Neuronal stem cell (in vitro differentiated cells): ENCODE measurements around the gene UNC5C.

Experiments used
- DNase-seq: peaks from one replicate; pipeline ENCODE4 v3.0.0-alpha.2; 2013; ENCODE audit warnings: low spot score
- H2AFZ ChIP-seq: one replicate; pipeline ENCODE4 v1.6.1; 2013; ENCODE audit warnings: mild to moderate bottlenecking, low read length, inconsistent platforms
- H2AK5ac ChIP-seq: 2 replicates; pipeline ENCODE4 v1.6.1; 2013; ENCODE audit warnings: low read depth, mild to moderate bottlenecking, inconsistent platforms, low read length, moderate library complexity, mixed read lengths
- H2BK120ac ChIP-seq: 2 replicates; pipeline ENCODE4 v1.6.1; 2013; ENCODE audit warnings: low read depth, mild to moderate bottlenecking, inconsistent platforms, low read length, moderate library complexity, mixed read lengths
- H2BK12ac ChIP-seq: one replicate; pipeline ENCODE4 v1.6.1; 2013; ENCODE audit warnings: low read length, inconsistent platforms
- H2BK15ac ChIP-seq: 2 replicates; pipeline ENCODE4 v1.6.1; 2013; ENCODE audit warnings: mild to moderate bottlenecking, low read length, inconsistent platforms, mixed read lengths
- H2BK5ac ChIP-seq: one replicate; pipeline ENCODE4 v1.6.1; 2013; ENCODE audit warnings: inconsistent platforms, mild to moderate bottlenecking, low read length, moderate library complexity
- H3K14ac ChIP-seq: one replicate; pipeline ENCODE4 v1.6.1; 2013; ENCODE audit warnings: low read length, inconsistent platforms
- H3K18ac ChIP-seq: 2 replicates; pipeline ENCODE4 v1.6.1; 2013; ENCODE audit warnings: low read length, inconsistent platforms
- H3K23ac ChIP-seq: 2 replicates; pipeline ENCODE4 v1.6.1; 2013; ENCODE audit warnings: low read depth, mild to moderate bottlenecking, mixed read lengths, low read length, inconsistent platforms; ENCODE audit not compliant: poor library complexity
- H3K27ac ChIP-seq: replicated peaks from 3 replicates; pipeline ENCODE4 v1.5.1; 2013; ENCODE audit warnings: low read length, inconsistent platforms
- H3K27me3 ChIP-seq, 3 experiments: 2 replicates each; pipeline ENCODE4 v1.6.1; 2013; ENCODE audit warnings: low read length in 3 of 3, mild to moderate bottlenecking in 2 of 3, inconsistent platforms in 1 of 3, low read depth in 1 of 3, mixed read lengths in 1 of 3, moderate library complexity in 1 of 3; ENCODE audit not compliant: control insufficient read depth in 3 of 3, insufficient read depth in 3 of 3
- H3K36me3 ChIP-seq, 2 donors: replicated peaks in 1 of 2; 2 replicates each; pipeline ENCODE4 v1.6.1; 2013; ENCODE audit warnings: low read length in 2 of 2; ENCODE audit not compliant: control insufficient read depth in 2 of 2, insufficient read depth in 2 of 2
- H3K4ac ChIP-seq: 2 replicates; pipeline ENCODE4 v1.6.1; 2013; ENCODE audit warnings: inconsistent platforms, mild to moderate bottlenecking, low read length, moderate library complexity
- H3K4me1 ChIP-seq, 2 donors: 1 replicate in 1 of 2; 2 replicates in 1 of 2; pipeline ENCODE4 v1.6.1; 2013; ENCODE audit warnings: low read length in 2 of 2, low read depth in 1 of 2; ENCODE audit not compliant: control insufficient read depth in 2 of 2, insufficient read depth in 1 of 2
- H3K4me2 ChIP-seq: one replicate; pipeline ENCODE4 v1.6.1; 2013; ENCODE audit warnings: mild to moderate bottlenecking, low read length, inconsistent platforms; ENCODE audit not compliant: insufficient read depth, poor library complexity, severe bottlenecking
- H3K4me3 ChIP-seq, 2 donors: 2 replicates each; pipeline ENCODE4 v1.5.1; 2013; ENCODE audit warnings: low read length in 2 of 2, mild to moderate bottlenecking in 2 of 2, inconsistent platforms in 1 of 2, moderate library complexity in 1 of 2
- H3K79me1 ChIP-seq: one replicate; pipeline ENCODE4 v1.6.1; 2013; ENCODE audit warnings: low read depth, mild to moderate bottlenecking, inconsistent platforms, low read length, moderate library complexity
- H3K9ac ChIP-seq: one replicate; pipeline ENCODE4 v1.6.1; 2013; ENCODE audit warnings: mild to moderate bottlenecking, low read depth, low read length, inconsistent platforms; ENCODE audit not compliant: poor library complexity
- H3K9me3 ChIP-seq, 2 donors: replicated peaks in 1 of 2; 2 replicates each; pipeline versions ENCODE3 to v1.6.1; 2013; ENCODE audit warnings: low read length in 2 of 2, mild to moderate bottlenecking in 2 of 2, inconsistent platforms in 1 of 2, low read depth in 1 of 2, mixed read lengths in 1 of 2, moderate library complexity in 1 of 2; ENCODE audit not compliant: control insufficient read depth in 2 of 2, insufficient read depth in 1 of 2
- H4K8ac ChIP-seq: one replicate; pipeline ENCODE4 v1.6.1; 2013; ENCODE audit warnings: low read depth, mild to moderate bottlenecking, inconsistent platforms, low read length, moderate library complexity
- H4K91ac ChIP-seq: one replicate; pipeline ENCODE4 v1.6.1; 2013; ENCODE audit warnings: low read length, low read depth, mild to moderate bottlenecking, inconsistent platforms; ENCODE audit not compliant: poor library complexity
- WGBS, 2 donors: extraction: QIAGEN DNeasy Blood & Tissue Kit; methylation state at CpG; one replicate each; pipeline ENCODE4 v1.1.7; 2013; ENCODE audit warnings: missing lambda C conversion rate in 2 of 2, mixed read lengths in 1 of 2; ENCODE audit not compliant: insufficient read length in 2 of 2, insufficient replicate concordance in 1 of 2; ENCODE audit errors: extremely low coverage in 2 of 2; 5-methylcytosine and 5-hydroxymethylcytosine counted together

UNC5C gene

GRCh38 chr4:95272797-95273196, 276.0 kb downstream of the UNC5C start:
- Histone ChIP-seq H2BK15ac (no peak overlapping the region), H4K8ac (no peak overlapping the region), H2AK5ac (no peak overlapping the region), H3K4me2 (no peak overlapping the region), H2BK5ac (no peak overlapping the region), H3K36me3 (no peaks in the 10 kb centered on the region), H2AFZ (no peak overlapping the region), H3K9ac (no peak overlapping the region), H3K79me1 (no peaks in the 10 kb centered on the region), H3K14ac (no peak overlapping the region), H3K27ac (no peak overlapping the region), H2BK12ac (no peak overlapping the region), H3K4me3 (no peak overlapping the region), H3K4ac (no peak overlapping the region), H4K91ac (no peak overlapping the region), H2BK120ac (no peak overlapping the region), H3K9me3 (no peaks in the 10 kb centered on the region), H3K18ac (no peak overlapping the region), H3K23ac (no peak overlapping the region), H3K27me3 (no peaks in the 10 kb centered on the region), H3K4me1 (no peaks in the 10 kb centered on the region)
- DNase-seq, result no peak
- WGBS, 2 donors, result no CpG with 5 or more reads among the region's 3 CpGs

GRCh38 chr4:95272036-95272435, 276.7 kb downstream of the UNC5C start:
- Histone ChIP-seq H3K4ac (no peak overlapping the region), H3K18ac (no peak overlapping the region), H2AFZ (no peak overlapping the region), H3K36me3 (no peaks in the 10 kb centered on the region), H3K79me1 (no peaks in the 10 kb centered on the region), H3K9ac (no peak overlapping the region), H3K14ac (no peak overlapping the region), H2BK15ac (no peak overlapping the region), H2BK5ac (no peak overlapping the region), H2BK12ac (no peak overlapping the region), H3K27ac (no peak overlapping the region), H3K27me3 (no peaks in the 10 kb centered on the region), H4K91ac (no peak overlapping the region), H3K9me3 (no peaks in the 10 kb centered on the region), H3K23ac (no peak overlapping the region), H4K8ac (no peak overlapping the region), H2BK120ac (no peak overlapping the region), H3K4me1 (no peaks in the 10 kb centered on the region), H2AK5ac (no peak overlapping the region), H3K4me3 (no peak overlapping the region), H3K4me2 (no peak overlapping the region)
- no CpG with 5 or more reads among the region's 3 CpGs for WGBS, 2 donors
- DNase-seq, result no peak

DNA sequence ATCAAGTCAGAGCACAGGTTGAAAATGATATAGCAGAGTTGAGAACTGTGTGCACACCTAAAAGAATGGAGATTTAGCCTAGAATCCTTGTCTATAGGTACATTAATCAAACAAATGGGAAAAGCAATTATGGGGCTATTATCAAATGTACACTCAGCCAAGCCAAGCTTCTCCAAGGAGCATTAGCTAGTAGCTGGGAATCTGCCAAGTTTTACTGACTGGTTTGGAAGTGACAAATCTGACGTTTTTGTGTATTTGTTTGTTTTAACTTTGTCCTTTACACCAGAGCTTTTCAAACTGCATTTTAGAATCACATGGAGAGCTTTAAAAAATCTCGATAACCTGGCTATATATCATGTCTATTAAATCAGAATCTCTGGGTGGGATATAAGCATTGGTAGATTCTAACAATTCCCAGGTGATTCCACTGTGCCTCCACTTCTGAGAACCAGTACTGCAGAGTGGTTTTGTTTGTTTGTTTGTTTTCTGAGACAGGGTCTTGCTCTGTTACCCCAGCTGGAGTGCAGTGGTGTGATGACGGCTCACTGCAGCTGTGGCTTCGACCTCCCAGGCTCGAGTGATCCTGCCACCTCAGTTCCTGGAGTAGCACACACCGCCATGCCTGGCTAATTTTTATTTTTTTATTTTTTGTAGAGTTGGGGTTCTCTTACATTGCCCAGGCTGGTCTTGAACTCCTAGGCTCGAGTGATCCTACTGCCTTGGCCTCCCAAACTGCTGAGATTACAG, 279.8 kb downstream of the UNC5C start:
- no peak overlapping the region for H4K8ac ChIP-seq
- no peak overlapping the region for H3K4ac ChIP-seq
- H3K18ac ChIP-seq, result no peak overlapping the region
- H3K79me1 ChIP-seq, result no peaks in the 10 kb centered on the region
- no peaks in the 10 kb centered on the region for H3K36me3 ChIP-seq
- DNase-seq, result no peak
- peaks cover 0 to 2% of the 10 kb centered on the region in 2 donors for H3K4me1 ChIP-seq
- no peak overlapping the region for H3K9ac ChIP-seq
- H3K27me3 ChIP-seq, result no peaks in the 10 kb centered on the region
- H2BK12ac ChIP-seq, result no peak overlapping the region
- WGBS, 2 donors, result no CpG with 5 or more reads among the region's 7 CpGs
- H2AK5ac ChIP-seq, result no peak overlapping the region
- H3K23ac ChIP-seq, result no peak overlapping the region
- no peak overlapping the region for H4K91ac ChIP-seq
- H3K9me3 ChIP-seq, result no peaks in the 10 kb centered on the region
- H2BK120ac ChIP-seq, result no peak overlapping the region
- H2BK15ac ChIP-seq, result no peak overlapping the region
- no peak overlapping the region for H2AFZ ChIP-seq
- no peak overlapping the region for H3K4me3 ChIP-seq
- no peak overlapping the region for H3K14ac ChIP-seq
- H3K4me2 ChIP-seq, result no peak overlapping the region
- no peak overlapping the region for H3K27ac ChIP-seq
- no peak overlapping the region for H2BK5ac ChIP-seq

DNA sequence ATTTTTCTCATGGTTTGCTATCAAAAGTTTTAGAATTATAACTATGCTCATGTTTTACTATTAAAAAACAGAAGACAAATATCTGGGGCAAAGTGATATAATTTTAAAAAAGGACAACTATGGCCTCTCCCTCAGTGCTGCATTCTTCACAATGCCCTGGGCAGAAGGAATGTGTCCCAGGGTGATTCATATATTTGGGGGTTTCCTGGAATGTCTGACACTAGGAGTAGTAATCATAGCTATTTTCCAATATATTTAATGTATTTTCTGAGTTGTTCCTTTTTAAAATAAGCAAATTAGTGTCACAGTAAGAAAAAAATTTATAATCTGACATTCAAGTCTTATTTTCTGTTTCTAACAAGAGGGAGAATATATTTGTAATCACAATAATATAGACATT, 281.7 kb downstream of the UNC5C start:
- Histone ChIP-seq H3K79me1 (no peaks in the 10 kb centered on the region), H3K9me3 (no peaks in the 10 kb centered on the region), H2BK12ac (no peak overlapping the region), H3K14ac (no peak overlapping the region), H2BK5ac (no peak overlapping the region), H3K9ac (no peak overlapping the region), H3K27me3 (no peaks in the 10 kb centered on the region), H4K91ac (no peak overlapping the region), H2AFZ (no peak overlapping the region), H3K36me3 (no peaks in the 10 kb centered on the region), H4K8ac (no peak overlapping the region), H3K27ac (no peak overlapping the region), H3K4me1 (peaks cover 0 to 2% of the 10 kb centered on the region in 2 donors), H2BK15ac (no peak overlapping the region), H2AK5ac (no peak overlapping the region), H3K23ac (no peak overlapping the region), H3K18ac (no peak overlapping the region), H3K4me3 (no peak overlapping the region), H3K4me2 (no peak overlapping the region), H2BK120ac (no peak overlapping the region), H3K4ac (no peak overlapping the region)
- DNase-seq, result no peak
